ENCODE data around the gene CEACAM16. TPM values are rescaled to one million over a fixed set of nuclear protein-coding genes. Genes with fewer than 3 reads are reported as not detected.
A peak's percentile ranks its signal among the peaks of the same experiment; 100 is the strongest.

Gene CEACAM16
- total RNA-seq, 1 donor from 2014 or later, result not detected

DNA sequence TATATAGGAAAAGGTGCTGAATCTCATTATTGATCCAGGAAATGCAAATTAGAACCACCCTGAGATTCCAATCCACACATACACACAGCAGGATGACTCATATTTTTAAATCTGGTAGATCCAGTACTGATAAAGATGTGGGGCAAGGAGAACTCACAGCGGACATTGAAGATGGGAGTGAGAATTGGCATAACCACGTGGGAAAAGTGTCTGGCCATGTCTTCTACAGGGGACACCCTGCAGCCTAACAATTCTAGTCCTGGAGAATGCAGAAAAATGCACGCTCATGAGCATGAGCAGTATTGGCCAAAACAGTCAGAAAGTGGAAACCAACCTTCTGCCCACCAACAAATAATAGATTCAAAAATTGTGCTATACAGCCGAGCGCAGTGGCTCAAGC is 36.1 kb downstream of the CEACAM16 start:
- peaks cover 14% of the 10 kb centered on the region for H3K4me1 Mint-ChIP-seq (ENCODE audit: low read depth)
- no peak overlapping the region for H3K27ac Mint-ChIP-seq (ENCODE audit: unreplicated experiment)
- TF ChIP-seq, protein P1, sequence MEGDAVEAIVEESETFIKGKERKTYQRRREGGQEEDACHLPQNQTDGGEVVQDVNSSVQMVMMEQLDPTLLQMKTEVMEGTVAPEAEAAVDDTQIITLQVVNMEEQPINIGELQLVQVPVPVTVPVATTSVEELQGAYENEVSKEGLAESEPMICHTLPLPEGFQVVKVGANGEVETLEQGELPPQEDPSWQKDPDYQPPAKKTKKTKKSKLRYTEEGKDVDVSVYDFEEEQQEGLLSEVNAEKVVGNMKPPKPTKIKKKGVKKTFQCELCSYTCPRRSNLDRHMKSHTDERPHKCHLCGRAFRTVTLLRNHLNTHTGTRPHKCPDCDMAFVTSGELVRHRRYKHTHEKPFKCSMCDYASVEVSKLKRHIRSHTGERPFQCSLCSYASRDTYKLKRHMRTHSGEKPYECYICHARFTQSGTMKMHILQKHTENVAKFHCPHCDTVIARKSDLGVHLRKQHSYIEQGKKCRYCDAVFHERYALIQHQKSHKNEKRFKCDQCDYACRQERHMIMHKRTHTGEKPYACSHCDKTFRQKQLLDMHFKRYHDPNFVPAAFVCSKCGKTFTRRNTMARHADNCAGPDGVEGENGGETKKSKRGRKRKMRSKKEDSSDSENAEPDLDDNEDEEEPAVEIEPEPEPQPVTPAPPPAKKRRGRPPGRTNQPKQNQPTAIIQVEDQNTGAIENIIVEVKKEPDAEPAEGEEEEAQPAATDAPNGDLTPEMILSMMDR (IDR thresholded peaks at IDR 0.05), result no peak
- H3K9me3 Mint-ChIP-seq (ENCODE audit: low read depth), result no peaks in the 10 kb centered on the region
- no peak overlapping the region for H3K4me3 Mint-ChIP-seq (ENCODE audit: unreplicated experiment)
- H3K27me3 Mint-ChIP-seq (ENCODE audit: low read depth), result no peaks in the 10 kb centered on the region
- no peak for DNase-seq (ENCODE audit: low spot score)
- no peaks in the 10 kb centered on the region for H3K36me3 Mint-ChIP-seq (ENCODE audit: low read depth)

DNA sequence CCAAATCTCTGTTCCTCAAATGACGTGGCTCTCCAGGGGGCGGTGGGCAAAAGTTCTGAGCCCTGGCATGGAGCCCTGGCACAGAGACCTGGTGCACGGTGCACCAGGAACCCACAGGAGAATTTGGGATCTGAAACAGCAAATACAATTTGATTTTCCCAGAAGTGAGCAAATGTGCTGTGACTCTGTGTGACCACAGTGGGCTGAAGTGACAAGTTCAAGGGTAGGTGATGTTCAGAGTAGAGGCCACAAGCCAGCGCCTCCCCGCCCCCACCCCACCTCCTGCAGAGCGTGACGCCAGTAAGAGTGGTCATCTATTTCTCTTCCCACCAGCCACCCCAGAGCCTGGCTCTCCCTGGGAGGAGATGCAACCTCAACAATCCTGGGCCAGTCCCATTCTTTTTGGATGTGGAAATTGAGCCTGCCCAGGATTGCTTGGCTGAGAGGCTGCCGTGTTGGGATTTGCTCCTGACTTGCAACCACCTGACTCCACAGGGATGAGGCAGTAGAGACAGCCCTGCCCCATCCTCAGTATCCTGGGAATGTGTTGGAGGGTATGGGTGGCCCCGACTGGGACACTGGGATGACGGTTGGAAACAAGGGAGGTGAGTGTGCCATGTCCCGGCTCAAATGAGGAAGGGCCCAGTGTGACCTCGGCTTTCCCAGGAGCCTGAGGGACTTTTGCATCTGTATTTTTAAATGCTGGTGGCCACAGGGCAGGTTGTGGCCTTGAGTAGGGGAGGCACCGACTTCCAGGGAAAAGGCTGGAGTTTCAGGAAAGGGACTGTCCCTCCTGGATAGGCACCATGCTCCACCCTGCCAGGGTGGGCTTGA is 38.5 kb downstream of the CEACAM16 start:
- no peak for DNase-seq (ENCODE audit: low spot score)
- no peaks in the 10 kb centered on the region for H3K36me3 Mint-ChIP-seq (ENCODE audit: low read depth)
- no peak overlapping the region for H3K27ac Mint-ChIP-seq (ENCODE audit: unreplicated experiment)
- no peaks in the 10 kb centered on the region for H3K9me3 Mint-ChIP-seq (ENCODE audit: low read depth)
- peaks cover 35% of the 10 kb centered on the region for H3K4me1 Mint-ChIP-seq (ENCODE audit: low read depth)
- no peak overlapping the region for H3K4me3 Mint-ChIP-seq (ENCODE audit: unreplicated experiment)
- no peaks in the 10 kb centered on the region for H3K27me3 Mint-ChIP-seq (ENCODE audit: low read depth)
- TF ChIP-seq, protein P1 (IDR thresholded peaks at IDR 0.05), result no peak

DNA sequence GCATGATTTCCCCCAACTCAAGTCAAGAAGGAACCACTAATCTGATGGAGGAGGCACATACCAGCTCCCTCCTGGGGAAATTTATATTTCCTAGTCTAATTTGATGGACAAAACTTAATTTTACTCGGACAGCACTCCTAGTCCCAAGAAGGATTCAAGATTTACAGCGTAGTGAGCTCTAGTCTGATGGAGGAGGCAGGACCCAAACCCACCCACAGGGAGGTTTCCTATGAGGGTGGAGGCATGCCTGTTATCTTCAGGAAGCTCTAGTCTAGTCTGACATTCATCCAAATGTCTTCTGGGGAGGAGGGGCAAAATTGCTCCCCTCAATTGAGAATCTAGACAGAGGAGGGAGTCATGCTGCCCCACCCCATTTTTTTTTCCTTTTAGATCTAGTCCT is 39.2 kb downstream of the CEACAM16 start:
- no peaks in the 10 kb centered on the region for H3K27me3 Mint-ChIP-seq (ENCODE audit: low read depth)
- H3K4me3 Mint-ChIP-seq (ENCODE audit: unreplicated experiment), result no peak overlapping the region
- TF ChIP-seq, protein P1 (IDR thresholded peaks at IDR 0.05), result no peak
- no peak overlapping the region for H3K27ac Mint-ChIP-seq (ENCODE audit: unreplicated experiment)
- H3K36me3 Mint-ChIP-seq (ENCODE audit: low read depth), result no peaks in the 10 kb centered on the region
- peaks cover 41% of the 10 kb centered on the region for H3K4me1 Mint-ChIP-seq (ENCODE audit: low read depth)
- no peak for DNase-seq (ENCODE audit: low spot score)
- H3K9me3 Mint-ChIP-seq (ENCODE audit: low read depth), result no peaks in the 10 kb centered on the region

DNA sequence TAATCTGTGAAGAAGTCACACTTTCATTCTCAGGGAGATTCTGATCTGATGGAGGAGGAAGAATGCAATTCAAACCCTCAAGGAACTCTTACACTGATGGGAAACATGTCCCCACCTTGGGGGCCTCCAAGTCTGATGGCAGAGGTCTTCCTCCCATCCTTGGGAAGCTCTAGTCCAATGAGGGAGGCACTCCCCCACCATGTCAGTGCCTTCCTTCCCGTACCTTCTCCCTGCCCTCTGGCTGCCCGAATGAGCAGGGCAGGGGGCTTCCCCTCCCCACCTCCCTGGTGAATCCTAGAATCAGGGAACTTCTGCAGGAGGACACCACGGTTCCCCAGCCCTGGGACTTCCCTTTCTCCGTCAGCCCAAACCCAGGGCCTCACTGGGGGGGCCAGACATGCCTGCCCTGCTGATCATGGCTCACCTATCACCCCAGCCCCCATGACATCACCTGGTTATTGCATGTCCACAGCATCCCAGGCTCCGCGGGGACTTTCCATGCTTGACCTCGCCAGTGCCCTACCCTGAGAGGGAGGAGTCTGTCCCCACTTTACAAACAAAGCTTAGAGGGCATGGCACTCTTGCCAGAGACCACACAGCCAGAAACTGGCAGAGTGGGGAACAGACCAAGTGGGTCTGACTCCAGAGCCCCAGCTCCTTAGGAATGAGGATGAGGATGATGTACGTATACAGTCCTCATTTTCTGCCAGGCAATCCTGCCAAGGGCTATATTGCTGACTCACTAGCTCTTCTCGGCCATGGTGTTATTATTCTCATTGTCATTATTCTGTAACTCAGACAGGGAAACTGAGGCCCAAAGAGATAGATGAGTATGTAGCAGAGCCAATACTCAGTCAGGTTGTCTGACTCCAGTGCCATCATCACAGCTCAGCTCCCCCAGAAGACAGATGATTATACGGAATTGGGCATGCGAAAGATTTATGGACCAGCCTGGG is 39.9 kb downstream of the CEACAM16 start:
- Mint-ChIP-seq H3K36me3 (ENCODE audit: low read depth) (no peaks in the 10 kb centered on the region), H3K9me3 (ENCODE audit: low read depth) (no peaks in the 10 kb centered on the region), H3K27me3 (ENCODE audit: low read depth) (no peaks in the 10 kb centered on the region), H3K4me3 (ENCODE audit: unreplicated experiment) (no peak overlapping the region), H3K27ac (ENCODE audit: unreplicated experiment) (no peak overlapping the region), H3K4me1 (ENCODE audit: low read depth) (peaks cover 44% of the 10 kb centered on the region)
- TF ChIP-seq, protein P1 (IDR thresholded peaks at IDR 0.05), result no peak
- no peak for DNase-seq (ENCODE audit: low spot score)

DNA sequence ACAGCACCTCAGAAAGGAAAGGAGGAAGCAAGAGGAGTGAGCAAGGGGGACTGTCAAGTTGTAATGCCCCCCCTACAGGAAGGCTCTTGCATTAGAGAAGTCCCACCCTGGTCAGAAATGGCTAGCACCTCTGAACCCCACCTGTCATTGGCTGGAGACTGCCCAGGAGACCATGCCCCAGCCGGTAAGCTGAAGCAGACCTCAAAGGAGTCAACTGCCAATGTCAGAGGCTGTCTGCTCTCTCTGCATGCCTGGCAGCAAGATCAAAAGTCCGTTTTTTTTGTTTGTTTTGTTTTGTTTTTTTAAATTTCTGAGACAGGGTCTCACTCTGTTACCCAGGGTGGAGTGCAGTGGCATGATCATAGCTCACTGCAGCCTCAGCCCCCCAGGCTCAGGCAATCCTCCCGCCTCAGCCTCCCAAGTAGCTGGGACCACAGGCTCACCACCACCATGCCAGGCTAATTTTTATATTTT is 41.4 kb downstream of the CEACAM16 start:
- H3K9me3 Mint-ChIP-seq (ENCODE audit: low read depth), result no peaks in the 10 kb centered on the region
- H3K4me3 Mint-ChIP-seq (ENCODE audit: unreplicated experiment), result no peak overlapping the region
- no peaks in the 10 kb centered on the region for H3K36me3 Mint-ChIP-seq (ENCODE audit: low read depth)
- peaks cover 53% of the 10 kb centered on the region for H3K4me1 Mint-ChIP-seq (ENCODE audit: low read depth)
- peak overlapping the region; percentile 38 for H3K27ac Mint-ChIP-seq (ENCODE audit: unreplicated experiment)
- no peak for DNase-seq (ENCODE audit: low spot score)
- H3K27me3 Mint-ChIP-seq (ENCODE audit: low read depth), result no peaks in the 10 kb centered on the region
- TF ChIP-seq, protein P1 (IDR thresholded peaks at IDR 0.05), result peak; percentile 45
